ENCODE measurements around the gene CDYL.

The CDYL gene

DNA sequence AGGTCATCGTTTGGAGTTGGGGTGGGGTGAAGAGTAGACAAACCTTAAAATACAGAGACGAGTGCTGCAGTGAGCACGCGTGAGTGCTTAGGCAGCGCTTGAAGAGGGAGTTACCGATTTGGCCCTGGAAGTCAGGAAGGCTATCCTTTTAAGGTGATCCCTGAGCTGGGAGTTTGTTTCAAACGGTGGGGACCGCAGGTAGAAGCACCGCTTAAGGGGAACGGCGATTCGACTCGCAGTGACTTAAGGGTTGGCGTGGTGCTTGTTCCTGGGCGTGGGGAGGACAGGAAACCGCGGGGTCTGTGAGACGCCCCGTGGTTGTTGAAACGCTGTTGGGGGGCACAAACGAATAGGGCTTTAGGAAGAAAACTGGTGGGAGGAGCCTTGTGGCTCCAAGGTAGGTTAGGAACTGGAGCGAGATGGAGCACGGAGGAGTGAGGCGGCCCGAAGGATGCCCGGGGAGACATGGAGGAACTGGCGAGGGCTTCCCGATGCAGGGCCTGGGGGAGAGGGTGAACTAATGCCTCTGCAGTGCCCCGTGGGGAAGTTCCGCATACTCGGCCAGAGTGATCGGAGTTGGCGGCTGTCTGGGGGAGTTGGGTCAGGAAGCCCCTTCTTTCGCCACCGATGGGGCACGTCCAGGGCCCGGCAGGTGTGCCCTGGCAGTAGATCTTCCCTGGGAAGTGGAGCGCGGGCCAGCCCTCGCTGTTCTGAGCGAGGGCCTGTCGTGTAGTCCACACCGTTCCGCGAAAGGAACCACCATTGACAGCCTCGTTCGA lies 1.3 kb upstream of the CDYL start:
- no peak for DNase-seq

- DNase-seq, result peak; percentile 29
Measured at GRCh38 chr6:4775494-4776130, 592 bp upstream of the CDYL start.

- no peak for DNase-seq
Measured at GRCh38 chr6:4776493-4777393, 539 bp downstream of the CDYL start.

GRCh38 chr6:4777394-4777935 lies 1.3 kb downstream of the CDYL start:
- no peak for DNase-seq

DNA sequence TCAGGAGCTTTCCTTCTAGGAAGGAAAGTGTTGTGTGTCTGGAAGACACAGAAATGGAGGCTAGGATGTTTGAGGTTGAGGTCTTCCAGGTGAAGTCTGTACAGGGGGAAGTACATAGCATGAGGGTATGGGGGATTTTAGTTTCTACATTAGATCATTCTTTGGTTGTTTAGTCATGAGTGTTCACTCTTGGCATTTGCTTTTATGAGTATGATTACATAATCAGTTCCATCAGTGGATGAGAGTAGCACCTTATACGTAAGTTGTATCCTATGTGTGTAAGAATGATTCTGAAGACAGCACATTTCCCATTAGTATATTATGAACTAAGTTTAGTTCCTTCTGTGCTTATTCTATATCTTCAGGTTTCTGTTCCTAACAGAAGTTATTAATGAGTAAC lies 1.9 kb downstream of the CDYL start:
- no peak for DNase-seq

DNA sequence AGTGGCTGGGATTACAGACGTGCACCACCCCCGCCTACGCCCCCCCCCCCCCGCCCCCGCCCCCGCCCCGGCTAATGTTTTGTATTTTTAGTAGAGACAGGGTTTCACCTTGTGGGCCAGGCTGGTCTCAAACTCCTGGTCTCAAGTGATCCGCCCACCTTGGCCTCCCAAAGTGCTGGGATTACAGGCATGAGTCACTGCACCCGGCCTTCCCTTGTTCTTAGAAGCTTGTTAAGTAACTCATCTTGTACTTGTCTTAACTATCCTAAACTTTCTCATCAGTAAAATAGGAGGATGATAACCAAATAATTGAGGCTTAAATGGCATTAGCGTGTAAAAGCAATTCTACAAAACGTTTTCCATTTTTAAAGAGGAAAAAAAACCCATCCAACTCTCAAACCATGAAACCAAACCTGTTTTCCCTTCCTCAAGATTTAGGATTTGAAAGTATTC lies 4.2 kb downstream of the CDYL start:
- no peak for DNase-seq

- DNase-seq, result no peak
Measured at GRCh38 chr6:4781426-4781825, 5.2 kb downstream of the CDYL start.

- DNase-seq, result no peak
Measured at GRCh38 chr6:4781967-4782575, 5.9 kb downstream of the CDYL start.

GRCh38 chr6:4786996-4787395 lies 10.8 kb downstream of the CDYL start:
- no peak for DNase-seq

- no peak for DNase-seq
Measured at GRCh38 chr6:4788482-4788881, 12.3 kb downstream of the CDYL start.

DNA sequence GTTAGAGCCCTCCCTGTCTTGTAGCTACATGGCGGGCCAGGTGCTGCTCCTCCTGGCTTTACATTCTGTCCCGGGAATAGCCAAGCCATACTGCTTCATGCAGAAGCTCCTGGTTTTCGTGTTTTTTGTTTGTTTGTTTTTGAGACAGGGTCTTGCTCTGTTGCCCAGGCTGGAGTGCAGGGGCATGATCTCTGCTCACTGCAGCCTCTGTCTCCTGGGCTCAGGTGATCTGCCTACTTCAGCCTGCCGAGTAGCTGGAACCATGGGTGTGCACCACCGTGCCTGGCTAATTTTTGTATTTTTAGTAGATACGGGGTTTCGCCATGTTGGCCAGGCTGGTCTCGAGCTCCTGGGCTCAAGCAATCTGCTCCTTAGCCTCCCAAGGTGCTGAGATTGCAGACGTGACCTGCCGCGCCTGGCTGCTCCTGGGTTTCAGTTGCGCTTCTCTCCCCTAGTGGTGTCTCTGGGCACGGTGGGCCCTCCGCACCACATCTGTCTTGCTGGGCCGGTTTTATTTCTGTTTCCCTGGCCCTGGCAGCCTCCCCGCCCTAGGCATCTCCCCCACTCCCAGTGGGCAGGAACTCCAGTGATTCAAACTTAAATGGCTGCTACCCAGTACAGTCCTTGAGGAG lies 12.9 kb downstream of the CDYL start:
- no peak for DNase-seq

DNA sequence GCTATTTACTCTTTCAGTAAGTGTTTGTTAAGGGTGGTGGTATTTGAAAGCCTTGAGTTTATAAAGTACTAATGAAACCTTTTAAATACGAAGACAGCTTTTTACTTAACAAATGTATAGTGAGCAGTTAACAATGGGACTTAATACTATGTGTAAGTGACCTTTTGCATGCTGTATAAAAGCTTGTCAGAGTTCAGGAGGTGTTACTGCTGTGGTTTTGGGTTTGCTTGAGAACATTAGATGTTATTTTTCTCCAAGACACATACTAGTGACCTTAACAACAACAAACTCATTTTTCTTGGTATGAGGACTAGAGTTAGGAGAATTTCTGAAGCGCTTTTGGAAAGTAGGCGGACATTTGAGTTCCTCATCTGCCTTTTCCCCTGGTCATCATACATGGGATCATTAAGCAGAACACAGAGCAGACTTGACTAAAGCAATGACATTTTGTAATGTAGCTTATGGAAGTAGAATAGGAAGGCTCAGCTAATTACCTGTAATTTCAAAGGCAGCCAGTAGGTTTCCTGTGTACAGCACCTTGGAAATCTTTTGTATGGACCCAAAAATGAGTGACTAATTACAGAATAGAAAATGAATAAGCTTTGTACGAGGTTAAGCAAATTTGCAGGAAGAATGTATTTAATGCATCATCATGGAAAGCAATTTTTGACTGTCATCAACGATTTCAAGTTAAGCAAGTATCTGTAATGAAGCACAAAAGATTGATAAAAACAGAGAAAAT lies 14.1 kb downstream of the CDYL start:
- no peak for DNase-seq

- DNase-seq, result no peak
Measured at GRCh38 chr6:4794140-4794707, 18.0 kb downstream of the CDYL start.

DNA sequence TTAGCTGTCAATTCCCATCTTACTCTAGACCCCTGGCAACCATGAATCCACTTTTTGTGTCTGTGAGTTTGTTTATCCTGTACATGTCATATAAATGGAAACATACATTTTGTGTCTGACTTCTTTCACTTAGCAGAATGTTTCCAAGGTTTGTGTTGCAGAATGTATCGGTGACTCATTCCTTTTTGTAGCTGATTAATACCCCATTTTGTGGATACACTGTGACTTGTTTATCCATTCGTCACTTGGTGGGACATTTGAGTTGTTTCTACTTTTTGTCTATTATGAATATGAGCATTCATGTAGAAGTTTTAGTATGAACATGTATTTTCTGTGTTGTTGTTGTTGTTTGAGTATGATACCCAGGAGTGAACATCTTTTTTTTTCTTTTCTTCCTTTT lies 21.4 kb downstream of the CDYL start:
- DNase-seq, result no peak

DNA sequence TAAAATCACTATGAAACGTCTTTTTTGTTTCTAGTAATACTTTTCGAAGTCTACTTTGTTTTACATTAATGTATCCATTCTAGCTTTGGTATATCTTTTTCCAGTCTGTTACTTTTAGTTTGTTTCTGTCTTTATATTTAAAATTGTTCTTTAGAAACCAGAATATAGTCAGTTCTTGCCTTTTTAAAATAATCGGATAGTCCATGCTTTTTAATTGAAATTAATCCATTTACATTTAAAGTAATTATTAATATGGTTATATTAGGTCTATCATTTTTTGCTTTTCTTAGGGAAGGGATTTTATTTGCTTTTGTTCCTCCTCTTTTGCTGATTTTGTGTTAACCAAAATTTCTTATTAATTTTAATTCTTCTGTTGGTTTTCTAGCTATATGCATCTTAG lies 23.7 kb downstream of the CDYL start:
- no peak for DNase-seq

- no peak for DNase-seq
Measured at GRCh38 chr6:4800662-4801061, 24.5 kb downstream of the CDYL start.

DNA sequence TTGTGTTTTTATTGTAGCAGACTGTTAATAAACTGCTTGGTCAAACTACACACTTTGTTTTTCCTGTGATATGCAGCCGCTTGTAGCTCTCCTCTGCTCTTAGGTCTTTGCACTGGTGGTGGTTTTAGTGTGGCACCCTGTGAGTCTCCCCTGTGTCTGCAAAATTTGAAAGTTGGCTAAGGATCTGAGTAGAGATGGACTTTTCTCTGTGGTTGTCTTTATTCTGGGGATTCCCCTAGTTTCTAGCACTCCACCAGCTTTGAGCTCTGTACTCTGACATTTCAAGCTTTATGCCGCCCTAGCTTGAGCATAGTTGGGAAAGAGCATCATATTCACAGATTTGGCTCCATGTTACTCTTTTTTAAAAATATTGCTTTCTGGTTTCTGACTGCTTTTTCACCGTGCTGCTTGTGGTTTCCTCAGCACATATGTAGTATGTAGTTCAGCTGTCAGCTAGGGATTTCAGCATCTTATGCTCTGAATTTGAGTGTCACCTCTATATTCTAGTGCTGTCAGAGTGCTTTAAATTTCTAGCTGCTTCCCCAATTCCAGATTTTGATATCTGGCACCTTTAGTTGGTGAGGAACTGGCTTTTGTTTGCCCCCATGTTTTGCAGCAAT lies 25.4 kb downstream of the CDYL start:
- no peak for DNase-seq

DNA sequence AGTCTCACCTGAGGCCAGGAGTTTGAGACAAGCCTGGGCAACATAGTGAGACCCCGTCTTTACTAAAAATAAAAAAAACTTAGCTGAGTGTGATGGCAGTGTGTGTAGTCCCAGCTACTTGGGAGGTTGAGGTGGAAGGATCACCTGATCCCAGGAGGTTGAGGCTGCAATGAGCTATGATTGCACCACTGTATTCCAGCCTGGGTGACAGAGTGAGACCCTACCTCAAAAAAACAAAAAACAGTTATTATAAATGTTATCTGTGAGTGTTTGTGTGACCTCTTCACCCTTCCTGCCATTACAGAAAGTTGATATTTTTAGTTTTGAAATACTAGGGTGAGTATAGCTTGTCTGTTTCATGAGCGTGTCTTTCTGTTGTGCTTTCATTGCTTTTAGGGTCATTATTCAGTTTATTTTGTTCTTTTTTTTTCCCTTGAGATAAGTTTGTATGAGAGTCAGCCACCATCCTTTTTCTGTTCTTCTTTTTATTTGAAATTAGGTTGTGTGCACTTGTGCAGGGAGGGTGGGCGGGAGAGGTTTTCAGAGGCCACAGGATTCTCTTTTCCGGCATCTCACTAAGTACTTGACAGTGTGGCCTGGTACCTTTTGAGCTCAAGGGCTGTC lies 26.2 kb downstream of the CDYL start:
- no peak for DNase-seq

DNA sequence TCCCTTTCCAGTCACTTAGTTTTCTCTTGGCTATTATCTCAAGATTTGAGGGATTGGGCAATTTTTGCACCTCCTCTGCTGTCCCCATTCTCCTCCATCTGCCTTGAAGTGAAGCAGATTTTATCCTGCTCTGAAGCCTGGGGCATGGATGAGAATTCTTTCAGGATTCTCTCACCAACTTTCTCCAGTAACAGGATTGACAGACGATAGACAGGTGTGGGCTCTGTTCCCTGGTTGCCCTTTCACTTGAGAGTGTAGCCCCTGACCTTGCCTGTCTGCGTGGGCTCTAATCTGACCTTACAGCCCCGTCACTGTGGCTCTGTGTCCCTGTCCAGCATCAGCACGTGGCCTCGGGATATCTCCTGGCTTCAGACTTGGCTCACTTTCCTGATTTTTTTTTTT lies 27.1 kb downstream of the CDYL start:
- no peak for DNase-seq

DNA sequence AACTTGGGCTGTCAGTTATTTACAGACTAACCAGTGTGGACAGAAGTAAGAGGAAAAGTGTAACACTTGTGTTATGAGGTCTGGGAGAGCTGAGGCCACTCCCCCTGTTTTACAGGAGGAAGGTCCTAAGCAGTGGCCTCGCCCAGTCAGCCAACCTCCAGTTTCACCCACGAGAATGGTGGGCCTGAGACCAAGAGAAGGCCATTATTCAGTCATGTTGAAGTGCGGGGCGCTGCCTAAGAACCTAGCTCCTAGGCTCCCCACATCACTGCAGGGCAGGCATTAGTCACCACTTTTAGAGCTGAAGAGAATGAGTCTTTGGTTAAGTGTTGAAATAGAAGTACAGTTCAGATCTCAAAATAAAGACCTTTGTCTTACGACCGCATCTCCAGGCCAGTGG lies 27.9 kb downstream of the CDYL start:
- DNase-seq, result no peak
